Measurements from ENCODE around the gene CKS2. TPM values are rescaled to one million over a fixed set of nuclear protein-coding genes. Genes with fewer than 3 reads are reported as not detected.

The CKS2 gene
- total and polyA plus RNA-seq, 2 of the 8 experiments (the other 6 are each of a cell fraction or from before 2014, with no cell fraction given) = 337 to 689 TPM

GRCh38 chr9:89313842-89314241, 2.8 kb downstream of the CKS2 start:
- no peak overlapping the region for H3K27ac ChIP-seq (ENCODE audit: low read depth, low read length)
- POLR2A ChIA-PET (ENCODE audit: partially characterized antibody) = interaction anchor here (1.0 to 3.2 kb wide), 2 partner anchors 11 to 112 kb away, joined by 4 to 19 read pairs; no protein-coding TSS in a partner anchor

More at GRCh38 chr9:89313842-89314241, 2.8 kb downstream of the CKS2 start:
- CTCF ChIA-PET (ENCODE audit: partially characterized antibody) = no interaction called here
- Histone ChIP-seq H3K4me1 (replicated peaks in 1 of 4; ENCODE audit: control insufficient read depth in 3 of 4, insufficient read depth in 4 of 4, low read length in 3 of 4) (peaks cover 0 to 11% (median 4%) of the 10 kb centered on the region in 4 experiments; a peak in 5 of 7 replicates), H3K9ac (replicated peaks in 1 of 4; ENCODE audit: extremely low read depth in 1 of 4, low read depth in 3 of 4, low read length in 3 of 4) (peak overlapping the region in 2 of 4 experiments; percentile 1 to 39; a peak in 2 of 7 replicates), H3K23ac (ENCODE audit: insufficient read length) (no peak overlapping the region), H3K36me3 (ENCODE audit: control insufficient read depth in 2 of 4, insufficient read depth in 4 of 4, low read length in 3 of 4) (peaks cover 6 to 44% (median 25%) of the 10 kb centered on the region in 4 experiments), H4K8ac (ENCODE audit: extremely low read depth, insufficient read depth, low read length) (no peak overlapping the region), H3K56ac (replicated peaks; ENCODE audit: insufficient read length, low read depth, low read length) (no peak overlapping the region), H3K79me1 (ENCODE audit: low read depth, low read length) (peaks cover 3% of the 10 kb centered on the region; the same call in 1 of the 2 replicates), H3K18ac (ENCODE audit: extremely low read depth, low read length) (no peak overlapping the region), H3K23me2 (ENCODE audit: low read depth, low read length) (0 out of 2 replicates have a peak, but pooled peaks cover 2% of the 10 kb centered on the region), H2BK20ac (ENCODE audit: low read length) (no peak overlapping the region), H2BK5ac (ENCODE audit: low read depth, low read length) (no peak overlapping the region), H2AFZ (ENCODE audit: low read length) (no peak overlapping the region), H4K5ac (ENCODE audit: insufficient read length, low read depth, low read length) (no peak overlapping the region), H2BK120ac (replicated peaks; ENCODE audit: low read depth, low read length) (no peak overlapping the region), H4K91ac (replicated peaks; ENCODE audit: insufficient read length, low read length) (no peak overlapping the region), H3K27me3 (replicated peaks in 1 of 4; ENCODE audit: control insufficient read depth in 3 of 4, extremely low read depth in 1 of 4, insufficient read depth in 3 of 4, low read length in 3 of 4) (no peaks in the 10 kb centered on the region), H2BK12ac (ENCODE audit: low read depth, low read length) (no peak overlapping the region), H3K14ac (ENCODE audit: insufficient read length) (no peak overlapping the region), H3K4me3 (ENCODE audit: extremely low read depth in 1 of 4, insufficient read depth in 2 of 4, low read depth in 3 of 4, low read length in 4 of 4) (peak overlapping the region; percentile 0 to 100 (median 98); a peak in 7 of 8 replicates), H4K20me1 (replicated peaks in 1 of 2; ENCODE audit: control insufficient read depth in 1 of 2, insufficient read depth in 2 of 2, low read length in 2 of 2) (peaks cover 17 to 24% of the 10 kb centered on the region in 2 experiments), H2BK15ac (ENCODE audit: low read length) (no peak overlapping the region), H3K4ac (replicated peaks; ENCODE audit: insufficient read length, low read depth, low read length) (no peak overlapping the region), H2AK5ac (ENCODE audit: low read depth, low read length) (no peak overlapping the region), H3K9me3 (ENCODE audit: insufficient read depth in 2 of 2, low read depth in 1 of 2, low read length in 1 of 2) (no peaks in the 10 kb centered on the region), H3K79me2 (ENCODE audit: control insufficient read depth in 1 of 2, insufficient read depth in 2 of 2, low read length in 2 of 2) (peaks cover 40 to 71% of the 10 kb centered on the region in 2 experiments), H3K4me2 (ENCODE audit: insufficient read depth in 1 of 2, low read depth in 2 of 2, low read length in 2 of 2) (peak overlapping the region; percentile 58 to 67)
- no peak for DNase-seq (ENCODE audit: low read depth in 1 of 2, low spot score in 2 of 2)
- TF ChIP-seq ATF3 (IDR thresholded peaks at IDR 0.05; ENCODE audit: insufficient read depth, low read depth, low read length) (no peak), SP1 (IDR thresholded peaks at IDR 0.05; ENCODE audit: low read depth, low read length) (no peak), ASH2L (IDR thresholded peaks at IDR 0.05; ENCODE audit: low read length) (no peak), POU5F1 (IDR thresholded peaks at IDR 0.05; ENCODE audit: low read depth, low read length) (no peak), POLR2A (IDR thresholded peaks at IDR 0.05; ENCODE audit: control extremely low read depth in 1 of 2, low read depth in 2 of 2, low read length in 2 of 2) (peak in 1 of 2 experiments; percentile 13; a peak in 2 of 3 replicates), EZH2 (IDR thresholded peaks at IDR 0.05; ENCODE audit: low read depth, low read length, severe bottlenecking) (no peak), RBBP5 (IDR thresholded peaks at IDR 0.05; ENCODE audit: borderline replicate concordance, low read depth, low read length) (no peak), NRF1 (IDR thresholded peaks at IDR 0.05; ENCODE audit: low read depth, low read length) (no peak), POLR2AphosphoS5 (IDR thresholded peaks at IDR 0.05; ENCODE audit: low read depth, low read length) (peak; percentile 47; the same call in 1 of the 2 replicates)
- FAIRE-seq = no peak
- WGBS, 2 experiments (ENCODE audit: extremely low coverage in 1 of 2, insufficient coverage in 1 of 2, insufficient read length in 1 of 2, insufficient replicate concordance in 2 of 2, low coverage in 1 of 2, low lambda C conversion rate in 2 of 2, missing lambda C conversion rate in 1 of 2) = 89% methylated on average over 1 of the region's 1 CpG; no CpG with 5 or more reads in 1 of the 2 experiments

Data from H1 (cell line).